Esophagus squamous epithelium (tissue), 5 donors: ENCODE measurements around the gene EPN2. TPM values are rescaled to one million over a fixed set of nuclear protein-coding genes. Genes with fewer than 3 reads are reported as not detected.

Experiments
- DNase-seq: peaks from one replicate; lab custom pipeline; 2025; lab: John Stamatoyannopoulos, UW
- H3K27ac ChIP-seq, 4 donors: fragments of 200-600 bp; sonication (generic); one replicate each; pipeline ENCODE4 v1.5.1; 2016 to 2019; ENCODE audit warnings: mild to moderate bottlenecking in 1 of 4
- H3K27me3 ChIP-seq, 4 donors: fragments of 200-600 bp; sonication (generic); 1 replicate in 3 of 4; 2 replicates in 1 of 4; pipeline versions ENCODE4 v1.5.1 to v1.6.0; 2017 to 2021; ENCODE audit warnings: antibody characterized with exemption in 1 of 4
- H3K36me3 ChIP-seq, 3 donors: fragments of 200-600 bp; sonication (generic); one replicate each; pipeline ENCODE4 v1.5.1; 2016 to 2019
- H3K4me1 ChIP-seq, 3 donors: fragments of 200-600 bp; sonication (generic); one replicate each; pipeline ENCODE4 v1.5.1; 2017 to 2019
- H3K4me3 ChIP-seq, 4 donors: fragments of 200-600 bp; sonication (generic); 1 replicate in 3 of 4; 2 replicates in 1 of 4; pipeline ENCODE4 v1.5.1; 2016 to 2019; ENCODE audit warnings: mild to moderate bottlenecking in 2 of 4, moderate library complexity in 1 of 4
- H3K9me3 ChIP-seq, 3 donors: fragments of 200-600 bp; sonication (generic); one replicate each; pipeline ENCODE4 v1.5.1; 2016 to 2019
- POLR2A ChIP-seq, 4 donors: fragments of 450-650 bp; IDR thresholded peaks; one replicate each; pipeline ENCODE4 v1.6.1; 2017; ENCODE audit warnings: antibody characterized with exemption in 4 of 4, mild to moderate bottlenecking in 4 of 4, moderate library complexity in 3 of 4
- WGBS, 2 donors: methylation state at CpG; one replicate each; pipeline ENCODE4 v1.1.5; 2018; 5-methylcytosine and 5-hydroxymethylcytosine counted together
- intact Hi-C: fragments of 100-400 bp; cut with DNase I; formaldehyde crosslinking; loops from one replicate; pipeline ENCODE4 v1.15.0; 2022
- total RNA-seq, 4 donors: library from RNA; depleted of rRNA; stranded (reverse); fragments of >200 nt; gene quantifications; one replicate each; pipeline ENCODE4 v1.1.0, GENCODE V29; 2016
- TF ChIP-seq, protein P1 (sequence below), 6 experiments: fragments of 450-650 bp in 4 of 6; fragments of 200-600 bp in 2 of 6; sonication (generic) in 2 of 6; IDR thresholded peaks; one replicate each; pipeline ENCODE4 v1.5.1; 2016 to 2019; ENCODE audit warnings: antibody characterized with exemption in 6 of 6, mild to moderate bottlenecking in 4 of 6, moderate library complexity in 4 of 6
- donor health status: DM: yes; HTN: yes; CAD: no.

Gene EPN2
- total RNA-seq, 4 donors from 2014 or later: 24.2 to 61.4 (median 56.1) TPM

DNA sequence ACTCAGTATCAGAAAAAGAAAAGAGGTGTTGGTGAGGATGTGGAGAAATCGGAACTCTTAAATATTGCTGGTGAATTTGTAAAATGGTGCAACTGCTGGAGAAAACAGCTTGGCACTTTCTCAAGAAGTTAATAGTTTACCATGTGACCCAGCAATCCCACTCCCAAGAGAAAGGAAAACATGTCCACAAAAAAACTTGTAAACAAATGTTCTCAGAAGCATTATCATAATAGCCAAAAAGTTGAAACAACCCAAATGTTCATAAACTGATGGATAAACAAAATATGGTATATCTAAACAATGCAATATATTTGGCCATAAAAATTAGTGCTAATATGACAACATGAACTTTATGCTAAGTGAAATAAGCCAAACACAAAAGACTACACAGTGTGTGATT lies 138.6 kb downstream of the EPN2 start:
- Histone ChIP-seq H3K4me3 (no peak overlapping the region), H3K36me3 (peaks cover 4 to 17% (median 9%) of the 10 kb centered on the region in 3 donors), H3K4me1 (peaks cover 12 to 57% (median 27%) of the 10 kb centered on the region in 3 donors), H3K9me3 (no peaks in the 10 kb centered on the region), H3K27me3 (no peaks in the 10 kb centered on the region), H3K27ac (no peak overlapping the region)
- TF ChIP-seq POLR2A (IDR thresholded peaks at IDR 0.05): no peak
- TF ChIP-seq, protein P1, sequence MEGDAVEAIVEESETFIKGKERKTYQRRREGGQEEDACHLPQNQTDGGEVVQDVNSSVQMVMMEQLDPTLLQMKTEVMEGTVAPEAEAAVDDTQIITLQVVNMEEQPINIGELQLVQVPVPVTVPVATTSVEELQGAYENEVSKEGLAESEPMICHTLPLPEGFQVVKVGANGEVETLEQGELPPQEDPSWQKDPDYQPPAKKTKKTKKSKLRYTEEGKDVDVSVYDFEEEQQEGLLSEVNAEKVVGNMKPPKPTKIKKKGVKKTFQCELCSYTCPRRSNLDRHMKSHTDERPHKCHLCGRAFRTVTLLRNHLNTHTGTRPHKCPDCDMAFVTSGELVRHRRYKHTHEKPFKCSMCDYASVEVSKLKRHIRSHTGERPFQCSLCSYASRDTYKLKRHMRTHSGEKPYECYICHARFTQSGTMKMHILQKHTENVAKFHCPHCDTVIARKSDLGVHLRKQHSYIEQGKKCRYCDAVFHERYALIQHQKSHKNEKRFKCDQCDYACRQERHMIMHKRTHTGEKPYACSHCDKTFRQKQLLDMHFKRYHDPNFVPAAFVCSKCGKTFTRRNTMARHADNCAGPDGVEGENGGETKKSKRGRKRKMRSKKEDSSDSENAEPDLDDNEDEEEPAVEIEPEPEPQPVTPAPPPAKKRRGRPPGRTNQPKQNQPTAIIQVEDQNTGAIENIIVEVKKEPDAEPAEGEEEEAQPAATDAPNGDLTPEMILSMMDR (IDR thresholded peaks at IDR 0.05): no peak
- intact Hi-C loops: loop anchor here (5.0 kb wide), 1 partner anchor 72 kb away; no protein-coding TSS in a partner anchor
- no peak for DNase-seq
- 71 to 100% methylated on average over 1 of the region's 1 CpG for WGBS, 2 donors

DNA sequence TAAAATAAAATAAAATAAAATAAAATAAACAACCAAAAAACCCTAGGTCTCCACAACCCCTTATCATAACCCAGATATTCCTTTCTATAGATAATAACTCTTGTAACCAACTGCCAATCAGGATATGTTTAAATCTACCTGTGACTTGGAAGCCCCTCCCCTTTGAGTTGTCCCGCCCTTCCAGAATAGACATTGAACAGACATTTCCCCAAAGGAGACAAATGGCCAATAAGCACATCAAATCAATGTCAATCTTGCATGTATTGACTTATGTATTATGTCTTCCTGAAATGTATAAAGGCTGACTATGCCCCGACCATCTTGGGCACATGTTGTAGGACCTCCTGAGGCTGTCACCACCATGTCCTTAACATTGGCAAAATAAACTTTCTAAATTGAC lies 139.6 kb downstream of the EPN2 start:
- no peaks in the 10 kb centered on the region for H3K27me3 ChIP-seq
- H3K27ac ChIP-seq: peak overlapping the region; percentile 90 to 99 (median 96)
- H3K36me3 ChIP-seq: peaks cover 15 to 28% (median 15%) of the 10 kb centered on the region in 3 donors
- TF ChIP-seq POLR2A (IDR thresholded peaks at IDR 0.05): no peak
- TF ChIP-seq, protein P1 (IDR thresholded peaks at IDR 0.05): no peak
- DNase-seq: no peak
- H3K4me1 ChIP-seq: peaks cover 12 to 57% (median 19%) of the 10 kb centered on the region in 3 donors
- intact Hi-C loops: loop anchor here (5.0 kb wide), 1 partner anchor 70 kb away; no protein-coding TSS in a partner anchor
- WGBS, 2 donors: 26 to 27% methylated on average over 2 of the region's 2 CpGs
- H3K4me3 ChIP-seq: peak overlapping the region; percentile 59 to 89 (median 75)
- H3K9me3 ChIP-seq: no peaks in the 10 kb centered on the region

DNA sequence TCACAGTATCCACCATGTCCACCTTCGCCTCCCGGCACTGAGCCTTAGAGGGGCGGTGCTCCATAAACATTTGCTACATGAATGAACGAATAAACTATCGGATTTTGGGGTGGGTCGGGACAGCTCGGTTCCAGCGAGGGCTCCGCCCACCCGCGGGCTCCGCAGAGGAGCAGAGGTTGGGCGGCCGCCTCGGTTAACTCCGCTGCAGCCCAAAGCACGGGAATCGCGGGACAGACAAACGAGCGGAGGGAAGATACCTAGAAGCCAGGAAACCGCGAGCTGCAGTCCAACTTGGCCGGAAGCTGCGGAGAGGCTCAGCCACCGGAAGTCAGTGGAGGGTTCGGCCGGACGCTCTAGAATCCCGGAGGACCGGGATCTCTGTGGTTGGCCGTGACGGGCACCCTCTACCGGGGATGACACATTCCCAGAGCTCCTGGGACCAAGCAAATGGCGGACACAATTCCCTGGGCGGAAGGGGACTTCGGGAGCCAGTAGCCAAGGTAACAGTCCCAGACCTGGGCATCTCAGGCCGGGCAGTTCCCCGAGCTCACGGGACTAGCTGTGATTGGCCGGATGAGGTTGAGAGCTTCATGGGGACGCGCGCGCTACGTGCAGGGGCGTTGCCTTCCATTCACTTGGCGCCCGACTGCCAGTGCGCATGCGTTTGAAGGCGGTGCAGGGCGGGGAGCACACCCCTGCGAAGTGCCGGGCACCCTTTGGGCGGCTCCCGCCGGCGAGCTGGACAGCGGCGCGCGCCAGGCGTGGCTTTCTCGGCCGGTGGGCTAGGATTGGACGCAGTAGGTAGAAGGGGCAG lies 140.6 kb downstream of the EPN2 start:
- WGBS, 2 donors: 0 to 5% methylated on average over 12 to 26 of the region's 67 CpGs
- peaks cover 15 to 38% (median 18%) of the 10 kb centered on the region in 3 donors for H3K36me3 ChIP-seq
- peak; percentile 93 for DNase-seq
- H3K9me3 ChIP-seq: no peaks in the 10 kb centered on the region
- H3K27me3 ChIP-seq: no peaks in the 10 kb centered on the region
- intact Hi-C loops: loop anchor here (5.0 kb wide), 1 partner anchor 69 kb away; no protein-coding TSS in a partner anchor
- peak in 3 of 4 donors; percentile 54 to 76 (median 63) for TF ChIP-seq POLR2A (IDR thresholded peaks at IDR 0.05)
- TF ChIP-seq, protein P1 (IDR thresholded peaks at IDR 0.05): peak in 2 of 6 experiments; percentile 4 to 23
- peak overlapping the region; percentile 90 to 99 (median 96) for H3K27ac ChIP-seq
- H3K4me3 ChIP-seq: peak overlapping the region; percentile 59 to 89 (median 75)
- peaks cover 13 to 62% (median 23%) of the 10 kb centered on the region in 3 donors for H3K4me1 ChIP-seq

DNA sequence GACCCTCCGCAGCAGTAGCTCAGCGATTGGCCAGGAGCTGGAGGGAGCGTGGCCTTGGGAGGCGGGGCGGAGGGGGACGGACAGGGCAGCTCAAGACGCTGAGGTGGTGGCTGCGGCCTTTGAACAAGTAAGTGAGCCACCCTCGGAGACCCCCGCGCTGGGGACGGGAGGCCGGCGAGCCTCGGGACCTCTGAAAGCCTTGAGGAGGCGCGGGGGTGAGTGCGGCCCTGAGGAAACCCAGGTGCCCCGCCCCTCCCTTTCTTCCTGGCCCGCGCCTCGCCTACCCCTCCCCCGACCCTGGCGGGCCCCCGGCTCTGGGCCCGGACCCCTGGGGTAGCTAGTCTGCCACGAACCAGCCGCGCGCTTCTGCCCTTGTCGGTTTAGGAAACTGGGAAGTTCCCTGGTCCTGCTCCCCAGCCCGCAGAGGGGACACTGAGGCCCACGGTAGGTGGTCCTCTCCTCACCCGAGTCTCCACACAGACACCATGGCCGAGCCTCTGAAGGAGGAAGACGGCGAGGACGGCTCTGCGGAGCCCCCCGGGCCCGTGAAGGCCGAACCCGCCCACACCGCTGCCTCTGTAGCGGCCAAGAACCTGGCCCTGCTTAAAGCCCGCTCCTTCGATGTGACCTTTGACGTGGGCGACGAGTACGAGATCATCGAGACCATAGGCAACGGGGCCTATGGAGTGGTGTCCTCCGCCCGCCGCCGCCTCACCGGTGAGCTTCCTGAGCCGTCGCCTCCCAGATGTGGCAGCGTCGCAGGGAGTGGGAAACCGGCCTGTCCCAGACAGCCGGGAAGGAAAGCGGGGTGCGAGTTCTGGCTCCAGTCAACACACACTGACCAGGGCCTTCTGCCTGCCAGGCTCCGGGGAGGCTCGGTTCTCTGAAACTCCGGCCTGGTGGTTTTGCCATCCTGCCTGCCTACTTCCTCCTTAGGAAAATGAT lies 141.5 kb downstream of the EPN2 start, which contains the start of gene MAPK7:
Gene MAPK7 (plus strand): TSS at position 83 of the 945 bp plus-strand sequence. CDS start 403 bp downstream, at position 486.
- Histone ChIP-seq H3K4me1 (peaks cover 20 to 70% (median 29%) of the 10 kb centered on the region in 3 donors), H3K9me3 (no peaks in the 10 kb centered on the region), H3K36me3 (peaks cover 23 to 46% (median 24%) of the 10 kb centered on the region in 3 donors), H3K27me3 (no peaks in the 10 kb centered on the region), H3K27ac (peak within 1 kb of the TSS; percentile 90 to 99 (median 96)), H3K4me3 (peak within 1 kb of the TSS; percentile 59 to 89 (median 75))
- no peak for DNase-seq
- WGBS, 2 donors: 0 to 32% methylated on average over 3 to 13 of the region's 69 CpGs
- intact Hi-C loops: loop anchor here (5.0 kb wide), 1 partner anchor 69 kb away; no protein-coding TSS in a partner anchor
- TF ChIP-seq, protein P1 (IDR thresholded peaks at IDR 0.05): no peak
- peak in 2 of 4 donors; percentile 8 to 64 for TF ChIP-seq POLR2A (IDR thresholded peaks at IDR 0.05)
